ENCODE measurements around the gene H2AZ2. TPM values are rescaled to one million over a fixed set of nuclear protein-coding genes. Genes with fewer than 3 reads are reported as not detected.
"Not testable (repeated sequence)": the region's sequence is repeated elsewhere in the genome, so short reads cannot be mapped to it uniquely, and the experiment has no call there.

H2AZ2 gene
- total RNA-seq, 2 experiments from 2014 or later, result 274 to 440 TPM

GRCh38 chr7:44789990-44790389, 57.9 kb downstream of the H2AZ2 start:
- CTCF ChIA-PET (ENCODE audit: unreplicated experiment), result no interaction called here

DNA sequence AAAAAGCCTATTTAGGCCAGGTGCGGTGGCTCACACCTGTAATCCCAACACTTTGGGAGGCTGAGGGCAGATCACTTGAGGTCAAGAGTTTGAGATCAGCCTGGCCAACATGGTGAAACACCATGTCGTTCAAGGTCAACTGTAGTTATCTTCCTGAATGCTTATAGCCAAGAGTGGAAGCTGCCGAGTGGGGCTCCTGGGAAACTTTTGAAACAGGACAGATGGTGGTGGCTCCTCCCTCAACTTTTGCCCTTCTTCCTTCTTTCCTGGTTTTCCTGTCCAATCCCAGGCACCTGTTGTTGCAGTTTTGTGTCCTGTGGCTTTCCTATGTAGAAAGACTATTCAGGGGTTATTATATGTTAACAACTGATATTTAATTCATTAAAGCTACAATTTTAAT, 60.1 kb downstream of the H2AZ2 start:
- H3K36me3 ChIP-seq (ENCODE audit: insufficient read depth, low read length), result no peaks in the 10 kb centered on the region
- BruUV-seq (replicated peaks), result no TSS peak
- intact Hi-C loops (cut with micrococcal nuclease; ENCODE audit: unreplicated experiment), result no loop called here
- no peaks in the 10 kb centered on the region for H3K79me2 ChIP-seq (ENCODE audit: insufficient read depth, low read depth, low read length)
- TF ChIP-seq EZH2phosphoT487 (IDR thresholded peaks at IDR 0.05; ENCODE audit: borderline replicate concordance, low read depth, low read length) (no peak), CTCF (conservative IDR thresholded peaks at IDR 0.05; ENCODE audit: low read length) (no peak)
- no peak overlapping the region for H3K4me2 ChIP-seq (ENCODE audit: low read length)
- no peak for DNase-seq (ENCODE audit: low spot score)
- H4K20me1 ChIP-seq (ENCODE audit: insufficient read depth, low read length), result no peaks in the 10 kb centered on the region
- H3K9me3 ChIP-seq (ENCODE audit: low read length), result no peaks in the 10 kb centered on the region
- CTCF ChIA-PET (ENCODE audit: unreplicated experiment), result no interaction called here
- no peak overlapping the region for H2AFZ ChIP-seq (ENCODE audit: low read length)
- H3K9me2 ChIP-seq (ENCODE audit: insufficient read depth, low read length), result no peaks in the 10 kb centered on the region
- H3K4me1 ChIP-seq (ENCODE audit: insufficient read depth, low read length, poor library complexity, severe bottlenecking), result no peaks in the 10 kb centered on the region
- no peak overlapping the region for H3K27ac ChIP-seq (ENCODE audit: low read depth, low read length, poor library complexity, severe bottlenecking)
- POLR2A ChIA-PET, result no interaction called here
- no peak overlapping the region for H3K4me3 ChIP-seq (ENCODE audit: low read depth, low read length, poor library complexity, severe bottlenecking)

More at GRCh38 chr7:44789990-44790389, 57.9 kb downstream of the H2AZ2 start:
- no peak overlapping the region for H2AFZ ChIP-seq (ENCODE audit: low read length)
- TF ChIP-seq EZH2phosphoT487 (IDR thresholded peaks at IDR 0.05; ENCODE audit: borderline replicate concordance, low read depth, low read length) (no peak), CTCF (conservative IDR thresholded peaks at IDR 0.05; ENCODE audit: low read length) (no peak)
- BruUV-seq (replicated peaks), result no TSS peak
- H3K9me3 ChIP-seq (ENCODE audit: low read length), result no peaks in the 10 kb centered on the region
- H3K79me2 ChIP-seq (ENCODE audit: insufficient read depth, low read depth, low read length), result no peaks in the 10 kb centered on the region; the same call in 1 of the 2 replicates
- H3K4me3 ChIP-seq (ENCODE audit: low read depth, low read length, poor library complexity, severe bottlenecking), result no peak overlapping the region
- H3K4me2 ChIP-seq (ENCODE audit: low read length), result no peak overlapping the region
- POLR2A ChIA-PET, result interaction anchor here (0.8 kb wide), 1 partner anchor 10 kb away, joined by 3 read pairs; no protein-coding TSS in a partner anchor
- peaks cover 5% of the 10 kb centered on the region for H3K4me1 ChIP-seq (ENCODE audit: insufficient read depth, low read length, poor library complexity, severe bottlenecking)
- intact Hi-C loops (cut with micrococcal nuclease; ENCODE audit: unreplicated experiment), result no loop called here
- no peaks in the 10 kb centered on the region for H4K20me1 ChIP-seq (ENCODE audit: insufficient read depth, low read length)
- DNase-seq (ENCODE audit: low spot score), result no peak
- H3K9me2 ChIP-seq (ENCODE audit: insufficient read depth, low read length), result no peaks in the 10 kb centered on the region
- no peak overlapping the region for H3K27ac ChIP-seq (ENCODE audit: low read depth, low read length, poor library complexity, severe bottlenecking)
- H3K36me3 ChIP-seq (ENCODE audit: insufficient read depth, low read length), result no peaks in the 10 kb centered on the region

DNA sequence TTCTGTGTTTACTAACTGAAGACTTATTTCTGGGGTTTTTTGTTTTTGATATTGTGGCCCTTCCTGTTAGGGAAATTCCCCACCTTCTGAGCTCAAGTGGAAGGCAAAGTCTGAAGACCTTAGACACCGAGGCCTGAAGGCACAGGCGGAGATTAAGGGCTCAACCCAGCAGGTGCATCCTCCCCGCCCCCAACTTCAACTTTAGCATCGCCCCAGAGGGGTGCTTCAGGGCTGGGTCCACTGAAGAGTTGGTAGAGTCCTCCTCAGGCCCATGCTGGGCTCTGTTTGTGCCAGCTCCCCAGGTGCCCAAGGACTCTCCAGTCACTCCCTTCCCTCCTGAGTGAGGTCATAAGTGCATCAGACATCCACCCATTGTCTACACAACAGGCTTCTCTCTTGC, 60.8 kb downstream of the H2AZ2 start:
- ChIA-PET POLR2A (interaction anchor here (0.6 kb wide), 1 partner anchor 13 kb away, joined by 5 read pairs; no protein-coding TSS in a partner anchor), CTCF (ENCODE audit: unreplicated experiment) (interaction anchor here (0.8 kb wide), 1 partner anchor 11 kb away, joined by 3 read pairs; no protein-coding TSS in a partner anchor)
- intact Hi-C loops (cut with micrococcal nuclease; ENCODE audit: unreplicated experiment), result no loop called here
- TF ChIP-seq CTCF (conservative IDR thresholded peaks at IDR 0.05; ENCODE audit: low read length) (no peak), EZH2phosphoT487 (IDR thresholded peaks at IDR 0.05; ENCODE audit: borderline replicate concordance, low read depth, low read length) (no peak)
- no peak overlapping the region for H3K4me2 ChIP-seq (ENCODE audit: low read length)
- no peaks in the 10 kb centered on the region for H4K20me1 ChIP-seq (ENCODE audit: insufficient read depth, low read length)
- DNase-seq (ENCODE audit: low spot score), result no peak
- no peak overlapping the region for H2AFZ ChIP-seq (ENCODE audit: low read length)
- H3K9me2 ChIP-seq (ENCODE audit: insufficient read depth, low read length), result no peaks in the 10 kb centered on the region
- no peak overlapping the region for H3K27ac ChIP-seq (ENCODE audit: low read depth, low read length, poor library complexity, severe bottlenecking)
- H3K36me3 ChIP-seq (ENCODE audit: insufficient read depth, low read length), result no peaks in the 10 kb centered on the region
- no peaks in the 10 kb centered on the region for H3K79me2 ChIP-seq (ENCODE audit: insufficient read depth, low read depth, low read length)
- H3K4me3 ChIP-seq (ENCODE audit: low read depth, low read length, poor library complexity, severe bottlenecking), result no peak overlapping the region
- no TSS peak for BruUV-seq (replicated peaks)
- H3K4me1 ChIP-seq (ENCODE audit: insufficient read depth, low read length, poor library complexity, severe bottlenecking), result no peaks in the 10 kb centered on the region
- H3K9me3 ChIP-seq (ENCODE audit: low read length), result no peaks in the 10 kb centered on the region

DNA sequence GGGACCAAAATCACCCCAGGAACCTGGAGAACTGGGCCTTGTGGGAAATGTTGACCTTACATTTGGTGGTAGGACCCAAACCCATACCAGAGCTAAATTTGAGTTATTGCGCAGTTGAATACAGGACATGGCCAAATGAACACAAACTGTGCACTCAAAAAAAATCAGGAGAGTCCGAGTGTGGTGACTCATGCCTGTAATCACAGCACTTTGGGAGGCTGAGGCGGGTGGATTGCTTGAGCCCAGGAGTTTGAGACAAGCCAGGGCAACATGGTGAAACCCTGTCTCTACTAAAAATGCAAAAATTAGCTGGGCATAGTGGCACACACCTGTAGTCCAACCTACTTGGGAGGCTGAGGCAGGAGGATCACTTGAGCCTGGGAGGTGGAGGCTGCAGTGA, 62.7 kb downstream of the H2AZ2 start:
- H3K9me2 ChIP-seq (ENCODE audit: insufficient read depth, low read length); H3K79me2 ChIP-seq (ENCODE audit: insufficient read depth, low read depth, low read length); H3K9me3 ChIP-seq (ENCODE audit: low read length); H3K27ac ChIP-seq (ENCODE audit: low read depth, low read length, poor library complexity, severe bottlenecking); H2AFZ ChIP-seq (ENCODE audit: low read length); BruUV-seq (replicated peaks); H3K4me3 ChIP-seq (ENCODE audit: low read depth, low read length, poor library complexity, severe bottlenecking); DNase-seq (ENCODE audit: low spot score); POLR2A ChIA-PET; CTCF ChIA-PET (ENCODE audit: unreplicated experiment); H3K4me1 ChIP-seq (ENCODE audit: insufficient read depth, low read length, poor library complexity, severe bottlenecking); H4K20me1 ChIP-seq (ENCODE audit: insufficient read depth, low read length); H3K4me2 ChIP-seq (ENCODE audit: low read length); H3K36me3 ChIP-seq (ENCODE audit: insufficient read depth, low read length); intact Hi-C loops (cut with micrococcal nuclease; ENCODE audit: unreplicated experiment): not testable (repeated sequence)
